WTC11 (cell line): ENCODE data around the gene GRB10. TPM values are rescaled to one million over a fixed set of nuclear protein-coding genes. Genes with fewer than 3 reads are reported as not detected.

Experiments
- ATAC-seq: fragments of 200-7000 bp; cut with Tn5 transposase; 2 replicates; pipeline ENCODE4 v1.10.0; 2021; ENCODE audit warnings: mild to moderate bottlenecking, moderate library complexity
- CTCF ChIA-PET: fragments of 300-600 bp; sonication (Branson Sonifier 250); formaldehyde crosslinking; loops from one replicate; lab custom pipeline; 2021; ENCODE audit warnings: antibody characterized with exemption; lab: Charles Lee
- POLR2A ChIA-PET: fragments of 350-600 bp; sonication (Branson Sonifier 250); formaldehyde crosslinking; loops from one replicate; lab custom pipeline; 2021; ENCODE audit warnings: antibody characterized with exemption; lab: Charles Lee
- DNase-seq: peaks from one replicate; pipeline ENCODE4 v3.0.0; 2021; ENCODE audit warnings: low spot score
- H3K27ac Mint-ChIP-seq: 2 replicates; pipeline ENCODE4 v1.8.0; 2021; ENCODE audit warnings: mixed read lengths
- H3K27me3 Mint-ChIP-seq: 2 replicates; pipeline ENCODE4 v1.8.0; 2021; ENCODE audit warnings: low read depth, mild to moderate bottlenecking, moderate library complexity, mixed read lengths
- H3K36me3 Mint-ChIP-seq: 2 replicates; pipeline ENCODE4 v1.8.0; 2021; ENCODE audit warnings: mixed read lengths
- H3K4me1 Mint-ChIP-seq: 2 replicates; pipeline ENCODE4 v1.8.0; 2022; ENCODE audit warnings: mixed read lengths
- H3K4me3 Mint-ChIP-seq: 2 replicates; pipeline ENCODE4 v1.8.0; 2021; ENCODE audit warnings: mild to moderate bottlenecking, moderate library complexity, mixed read lengths
- H3K9me3 Mint-ChIP-seq: 2 replicates; pipeline ENCODE4 v1.8.0; 2021; ENCODE audit warnings: mixed read lengths
- ATF1 ChIP-seq: sonication (generic); formaldehyde crosslinking; IDR thresholded peaks from 2 replicates; pipeline ENCODE4 v1.8.1; 2023; ENCODE audit warnings: mild to moderate bottlenecking, moderate library complexity, missing genetic modification reagents
- ATF3 ChIP-seq: sonication (generic); formaldehyde crosslinking; conservative IDR thresholded peaks from 2 replicates; pipeline ENCODE4 v1.8.1; 2022; ENCODE audit warnings: mild to moderate bottlenecking, missing genetic modification reagents
- CREB1 ChIP-seq: sonication (generic); formaldehyde crosslinking; IDR thresholded peaks from 2 replicates; pipeline ENCODE4 v1.8.0; 2023; ENCODE audit warnings: mild to moderate bottlenecking, missing genetic modification reagents
- E2F1 ChIP-seq: sonication (generic); formaldehyde crosslinking; IDR thresholded peaks from 2 replicates; pipeline ENCODE4 v1.8.0; 2022; ENCODE audit warnings: mild to moderate bottlenecking, missing genetic modification reagents
- E2F5 ChIP-seq: sonication (generic); formaldehyde crosslinking; IDR thresholded peaks from 2 replicates; pipeline ENCODE4 v1.8.1; 2022; ENCODE audit warnings: mild to moderate bottlenecking, moderate library complexity, missing genetic modification reagents
- ETV6 ChIP-seq: sonication (generic); formaldehyde crosslinking; IDR thresholded peaks from 2 replicates; pipeline ENCODE4 v1.8.1; 2022; ENCODE audit warnings: mild to moderate bottlenecking, missing genetic modification reagents
- FOXP1 ChIP-seq: sonication (generic); formaldehyde crosslinking; IDR thresholded peaks from 2 replicates; pipeline ENCODE4 v1.8.0; 2022; ENCODE audit warnings: missing genetic modification reagents, mild to moderate bottlenecking, moderate library complexity, borderline replicate concordance
- GABPB1 ChIP-seq: sonication (generic); formaldehyde crosslinking; IDR thresholded peaks from 2 replicates; pipeline ENCODE4 v1.8.1; 2023; ENCODE audit warnings: mild to moderate bottlenecking, missing genetic modification reagents
- HMGA2 ChIP-seq: fragments of 250-450 bp; sonication (Bioruptor Pico); IDR thresholded peaks from 2 replicates; pipeline ENCODE4 v1.4.0; 2021; ENCODE audit warnings: mild to moderate bottlenecking, moderate library complexity
- IRF2 ChIP-seq: sonication (generic); formaldehyde crosslinking; IDR thresholded peaks from 2 replicates; pipeline ENCODE4 v1.8.0; 2022; ENCODE audit warnings: low read depth, missing genetic modification reagents, borderline replicate concordance
- JUN ChIP-seq: sonication (generic); formaldehyde crosslinking; IDR thresholded peaks from 2 replicates; pipeline ENCODE4 v1.8.0; 2023; ENCODE audit warnings: mild to moderate bottlenecking, missing genetic modification reagents
- MYBL2 ChIP-seq: sonication (generic); formaldehyde crosslinking; IDR thresholded peaks from 2 replicates; pipeline ENCODE4 v1.8.1; 2023; ENCODE audit warnings: mild to moderate bottlenecking, moderate library complexity, missing genetic modification reagents
- OVOL2 ChIP-seq: fragments of 250-450 bp; sonication (Bioruptor Pico); IDR thresholded peaks from 2 replicates; pipeline ENCODE4 v1.9.0; 2021; ENCODE audit warnings: mild to moderate bottlenecking, borderline replicate concordance
- ZNF219 ChIP-seq: sonication (generic); formaldehyde crosslinking; IDR thresholded peaks from 2 replicates; pipeline ENCODE4 v1.8.0; 2023; ENCODE audit warnings: missing genetic modification reagents, mild to moderate bottlenecking, borderline replicate concordance
- ZNF263 ChIP-seq: sonication (generic); formaldehyde crosslinking; IDR thresholded peaks from 2 replicates; pipeline ENCODE4 v1.8.1; 2022; ENCODE audit warnings: low read depth, mild to moderate bottlenecking, moderate library complexity, missing genetic modification reagents
- ZNF423 ChIP-seq: fragments of 250-450 bp; sonication (Bioruptor Pico); IDR thresholded peaks from 2 replicates; pipeline ENCODE4 v2.1.2; 2022; ENCODE audit warnings: mild to moderate bottlenecking, moderate library complexity
- total RNA-seq: library from RNA; stranded (reverse); gene quantifications from 3 replicates; pipeline ENCODE4 v1.2.3, GENCODE V29; 2021
- TF ChIP-seq, protein P1 (sequence below): sonication (generic); formaldehyde crosslinking; IDR thresholded peaks from 2 replicates; pipeline ENCODE4 v1.8.1; 2023; ENCODE audit warnings: mild to moderate bottlenecking, missing genetic modification reagents
- TF ChIP-seq, protein P2 (sequence below): sonication (generic); formaldehyde crosslinking; IDR thresholded peaks from 2 replicates; pipeline ENCODE4 v1.8.1; 2022; ENCODE audit warnings: missing genetic modification reagents, borderline replicate concordance
- TF ChIP-seq, protein P3 (sequence below): sonication (generic); formaldehyde crosslinking; IDR thresholded peaks from 2 replicates; pipeline ENCODE4 v1.8.0; 2022; ENCODE audit warnings: mild to moderate bottlenecking, missing genetic modification reagents
- TF ChIP-seq, protein P4 (sequence below): sonication (generic); formaldehyde crosslinking; IDR thresholded peaks from 2 replicates; pipeline ENCODE4 v1.8.1; 2023; ENCODE audit warnings: mild to moderate bottlenecking, missing genetic modification reagents, moderate library complexity

Gene GRB10
- total RNA-seq, 1 experiment from 2014 or later = 103 TPM

GRCh38 chr7:50743893-50744292, 38.8 kb downstream of the GRB10 start:
- TF ChIP-seq FOXP1 (CRISPR knock-in tag) (no peak), OVOL2 (CRISPR knock-in tag) (no peak)
- no peaks in the 10 kb centered on the region; the same call in 1 of the 2 replicates for H3K27me3 Mint-ChIP-seq
- DNase-seq (no peak), ATAC-seq (no peak)
- H3K4me3 Mint-ChIP-seq = no peak overlapping the region
- ChIA-PET POLR2A (no interaction called here), CTCF (no interaction called here)
- peaks cover 7% of the 10 kb centered on the region for H3K36me3 Mint-ChIP-seq
- H3K27ac Mint-ChIP-seq = no peak overlapping the region
- H3K9me3 Mint-ChIP-seq = peaks cover 7% of the 10 kb centered on the region; the same call in 1 of the 2 replicates
- peaks cover 62% of the 10 kb centered on the region for H3K4me1 Mint-ChIP-seq

GRCh38 chr7:50743016-50743415, 39.7 kb downstream of the GRB10 start:
- TF ChIP-seq ZNF219 (CRISPR knock-in tag) (no peak), JUN (CRISPR knock-in tag) (no peak), GABPB1 (CRISPR knock-in tag) (no peak), MYBL2 (CRISPR knock-in tag) (no peak), FOXP1 (CRISPR knock-in tag) (no peak), ETV6 (no peak), CREB1 (no peak), ZNF423 (CRISPR knock-in tag) (no peak), E2F1 (no peak), ATF1 (CRISPR knock-in tag) (no peak), E2F5 (CRISPR knock-in tag) (no peak), IRF2 (no peak), ATF3 (CRISPR knock-in tag) (no peak), ZNF263 (CRISPR knock-in tag) (no peak), HMGA2 (CRISPR knock-in tag) (no peak)
- TF ChIP-seq, protein P1, sequence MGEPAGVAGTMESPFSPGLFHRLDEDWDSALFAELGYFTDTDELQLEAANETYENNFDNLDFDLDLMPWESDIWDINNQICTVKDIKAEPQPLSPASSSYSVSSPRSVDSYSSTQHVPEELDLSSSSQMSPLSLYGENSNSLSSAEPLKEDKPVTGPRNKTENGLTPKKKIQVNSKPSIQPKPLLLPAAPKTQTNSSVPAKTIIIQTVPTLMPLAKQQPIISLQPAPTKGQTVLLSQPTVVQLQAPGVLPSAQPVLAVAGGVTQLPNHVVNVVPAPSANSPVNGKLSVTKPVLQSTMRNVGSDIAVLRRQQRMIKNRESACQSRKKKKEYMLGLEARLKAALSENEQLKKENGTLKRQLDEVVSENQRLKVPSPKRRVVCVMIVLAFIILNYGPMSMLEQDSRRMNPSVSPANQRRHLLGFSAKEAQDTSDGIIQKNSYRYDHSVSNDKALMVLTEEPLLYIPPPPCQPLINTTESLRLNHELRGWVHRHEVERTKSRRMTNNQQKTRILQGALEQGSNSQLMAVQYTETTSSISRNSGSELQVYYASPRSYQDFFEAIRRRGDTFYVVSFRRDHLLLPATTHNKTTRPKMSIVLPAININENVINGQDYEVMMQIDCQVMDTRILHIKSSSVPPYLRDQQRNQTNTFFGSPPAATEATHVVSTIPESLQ (CRISPR knock-in tag) = no peak
- TF ChIP-seq, protein P2, sequence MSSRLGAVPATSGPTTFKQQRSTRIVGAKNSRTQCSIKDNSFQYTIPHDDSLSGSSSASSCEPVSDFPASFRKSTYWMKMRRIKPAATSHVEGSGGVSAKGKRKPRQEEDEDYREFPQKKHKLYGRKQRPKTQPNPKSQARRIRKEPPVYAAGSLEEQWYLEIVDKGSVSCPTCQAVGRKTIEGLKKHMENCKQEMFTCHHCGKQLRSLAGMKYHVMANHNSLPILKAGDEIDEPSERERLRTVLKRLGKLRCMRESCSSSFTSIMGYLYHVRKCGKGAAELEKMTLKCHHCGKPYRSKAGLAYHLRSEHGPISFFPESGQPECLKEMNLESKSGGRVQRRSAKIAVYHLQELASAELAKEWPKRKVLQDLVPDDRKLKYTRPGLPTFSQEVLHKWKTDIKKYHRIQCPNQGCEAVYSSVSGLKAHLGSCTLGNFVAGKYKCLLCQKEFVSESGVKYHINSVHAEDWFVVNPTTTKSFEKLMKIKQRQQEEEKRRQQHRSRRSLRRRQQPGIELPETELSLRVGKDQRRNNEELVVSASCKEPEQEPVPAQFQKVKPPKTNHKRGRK (CRISPR knock-in tag) = no peak
- TF ChIP-seq, protein P3, sequence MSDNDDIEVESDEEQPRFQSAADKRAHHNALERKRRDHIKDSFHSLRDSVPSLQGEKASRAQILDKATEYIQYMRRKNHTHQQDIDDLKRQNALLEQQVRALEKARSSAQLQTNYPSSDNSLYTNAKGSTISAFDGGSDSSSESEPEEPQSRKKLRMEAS (CRISPR knock-in tag) = no peak
- TF ChIP-seq, protein P4, sequence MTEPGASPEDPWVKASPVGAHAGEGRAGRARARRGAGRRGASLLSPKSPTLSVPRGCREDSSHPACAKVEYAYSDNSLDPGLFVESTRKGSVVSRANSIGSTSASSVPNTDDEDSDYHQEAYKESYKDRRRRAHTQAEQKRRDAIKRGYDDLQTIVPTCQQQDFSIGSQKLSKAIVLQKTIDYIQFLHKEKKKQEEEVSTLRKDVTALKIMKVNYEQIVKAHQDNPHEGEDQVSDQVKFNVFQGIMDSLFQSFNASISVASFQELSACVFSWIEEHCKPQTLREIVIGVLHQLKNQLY (CRISPR knock-in tag) = no peak
- no peak for DNase-seq
- POLR2A ChIA-PET = no interaction called here
- ATAC-seq = no peak
- no peak overlapping the region for H3K27ac Mint-ChIP-seq
- H3K27me3 Mint-ChIP-seq = no peaks in the 10 kb centered on the region
- CTCF ChIA-PET = no interaction called here
- H3K9me3 Mint-ChIP-seq = peaks cover 9% of the 10 kb centered on the region
- H3K4me1 Mint-ChIP-seq = peaks cover 56% of the 10 kb centered on the region
- H3K36me3 Mint-ChIP-seq = peaks cover 5% of the 10 kb centered on the region
- H3K4me3 Mint-ChIP-seq = no peak overlapping the region
